GM23248 (cell line): ENCODE measurements around the gene NRP1.

Experiments
- EZH2 ChIP-seq: fragments of 200-600 bp; sonication (generic); IDR thresholded peaks from 2 replicates; pipeline ENCODE4 v1.6.1; 2018; ENCODE audit warnings: antibody characterized with exemption, mild to moderate bottlenecking; ENCODE audit not compliant: insufficient read depth, poor library complexity, severe bottlenecking
- EZH2phosphoT487 ChIP-seq: fragments of 200-600 bp; sonication (generic); IDR thresholded peaks from 2 replicates; pipeline ENCODE4 v1.6.1; 2018; ENCODE audit warnings: antibody characterized with exemption, moderate library complexity, mild to moderate bottlenecking, low read depth; ENCODE audit not compliant: insufficient read depth

- TF ChIP-seq EZH2phosphoT487 = no peak
- no peak for TF ChIP-seq EZH2
Observed at GRCh38 chr10:33370434-33370930, 36.0 kb upstream of the NRP1 start.
